GM20000 (cell line): ENCODE data around the gene DIP2C.

Experiments used
- DNase-seq: peaks from one replicate; pipeline ENCODE4 v3.0.0; 2012; ENCODE audit warnings: low spot score
- TF ChIP-seq, protein P1 (sequence below): IDR thresholded peaks from 2 replicates; pipeline ENCODE4 v1.5.1; 2012; ENCODE audit warnings: mild to moderate bottlenecking, control low read depth; ENCODE audit errors: extremely low read depth, missing control alignments

DIP2C gene

DNA sequence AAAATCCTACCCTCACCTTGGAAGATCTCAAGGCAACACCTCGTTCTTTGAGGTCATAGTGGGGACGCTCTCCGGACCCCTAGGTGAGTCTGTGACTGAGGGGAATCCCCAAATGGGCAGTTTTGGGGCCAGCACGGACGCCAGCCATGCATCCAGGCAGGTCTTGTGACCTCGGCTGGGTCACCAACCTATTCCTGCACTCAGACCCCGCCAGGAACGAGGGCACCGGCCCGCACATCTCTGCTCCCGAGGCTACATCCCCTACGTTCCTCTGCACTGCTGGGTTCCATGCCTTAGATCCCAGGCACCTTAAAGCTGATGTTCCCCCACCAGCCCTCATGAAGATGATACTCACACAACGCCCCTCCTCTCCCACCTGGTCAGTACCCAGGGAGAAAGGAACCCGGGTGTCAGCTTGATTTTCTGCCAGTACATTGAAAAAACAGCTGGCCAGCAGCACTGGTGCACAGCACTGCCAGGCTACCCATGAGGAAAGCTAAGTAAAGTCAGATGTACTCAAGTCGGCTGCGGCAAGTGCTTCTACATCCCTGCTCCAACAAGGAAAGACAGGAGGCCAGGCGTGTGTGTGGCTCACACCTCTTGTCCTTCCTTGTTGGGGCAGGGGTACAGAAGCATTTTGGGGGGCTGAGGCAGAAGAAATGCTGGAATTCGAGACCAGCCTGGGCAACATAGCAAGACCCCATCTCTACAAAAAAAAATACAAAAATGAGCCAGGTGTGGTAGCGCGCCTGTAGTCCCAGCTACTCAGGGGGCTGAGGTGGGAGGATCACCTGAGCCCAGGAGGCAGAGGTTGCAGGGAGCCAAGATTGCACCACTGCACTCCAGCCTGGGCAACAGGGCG, 48.1 kb downstream of the DIP2C start:
- TF ChIP-seq, protein P1, sequence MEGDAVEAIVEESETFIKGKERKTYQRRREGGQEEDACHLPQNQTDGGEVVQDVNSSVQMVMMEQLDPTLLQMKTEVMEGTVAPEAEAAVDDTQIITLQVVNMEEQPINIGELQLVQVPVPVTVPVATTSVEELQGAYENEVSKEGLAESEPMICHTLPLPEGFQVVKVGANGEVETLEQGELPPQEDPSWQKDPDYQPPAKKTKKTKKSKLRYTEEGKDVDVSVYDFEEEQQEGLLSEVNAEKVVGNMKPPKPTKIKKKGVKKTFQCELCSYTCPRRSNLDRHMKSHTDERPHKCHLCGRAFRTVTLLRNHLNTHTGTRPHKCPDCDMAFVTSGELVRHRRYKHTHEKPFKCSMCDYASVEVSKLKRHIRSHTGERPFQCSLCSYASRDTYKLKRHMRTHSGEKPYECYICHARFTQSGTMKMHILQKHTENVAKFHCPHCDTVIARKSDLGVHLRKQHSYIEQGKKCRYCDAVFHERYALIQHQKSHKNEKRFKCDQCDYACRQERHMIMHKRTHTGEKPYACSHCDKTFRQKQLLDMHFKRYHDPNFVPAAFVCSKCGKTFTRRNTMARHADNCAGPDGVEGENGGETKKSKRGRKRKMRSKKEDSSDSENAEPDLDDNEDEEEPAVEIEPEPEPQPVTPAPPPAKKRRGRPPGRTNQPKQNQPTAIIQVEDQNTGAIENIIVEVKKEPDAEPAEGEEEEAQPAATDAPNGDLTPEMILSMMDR, result no peak
- no peak for DNase-seq

- TF ChIP-seq, protein P1, result no peak
- DNase-seq, result no peak
These were observed 48.8 kb downstream of the DIP2C start for GRCh38 chr10:640673-641045.

GRCh38 chr10:639751-640672, 49.5 kb downstream of the DIP2C start:
- no peak for DNase-seq
- TF ChIP-seq, protein P1, result no peak

DNA sequence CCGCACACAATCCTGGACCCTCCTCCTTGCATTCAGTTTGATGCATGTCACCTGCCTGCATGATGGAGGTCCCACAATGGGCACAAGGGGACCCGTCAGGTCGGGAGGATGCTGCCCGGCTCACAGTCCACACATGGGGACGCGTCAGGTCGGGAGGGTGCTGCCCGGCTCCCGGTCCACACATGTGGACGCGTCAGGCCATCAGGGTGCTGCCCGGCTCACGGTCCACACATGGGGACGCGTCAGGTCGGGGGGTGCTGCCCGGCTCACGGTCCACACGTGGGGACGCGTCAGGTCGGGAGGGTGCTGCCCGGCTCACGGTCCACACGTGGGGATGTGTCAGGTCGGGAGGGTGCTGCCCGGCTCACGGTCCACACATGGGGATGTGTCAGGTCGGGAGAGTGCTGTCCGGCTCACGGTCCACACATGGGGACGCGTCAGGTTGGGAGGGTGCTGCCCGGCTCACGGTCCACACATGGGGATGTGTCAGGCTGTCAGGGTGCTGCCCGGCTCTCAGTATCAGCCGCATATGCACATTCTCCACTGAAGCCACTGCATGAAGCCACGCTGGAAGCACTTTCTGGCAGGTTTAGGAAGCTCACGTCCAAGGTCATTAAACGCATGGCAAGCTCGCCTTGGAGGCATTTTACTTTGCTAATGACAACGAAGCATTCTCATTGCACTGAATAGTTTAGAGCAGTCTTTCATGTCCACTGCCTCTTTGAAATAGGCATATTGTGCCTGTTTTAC, 50.3 kb downstream of the DIP2C start:
- TF ChIP-seq, protein P1, result no peak
- no peak for DNase-seq

GRCh38 chr10:637771-638195, 51.7 kb downstream of the DIP2C start:
- TF ChIP-seq, protein P1, result no peak
- no peak for DNase-seq

DNA sequence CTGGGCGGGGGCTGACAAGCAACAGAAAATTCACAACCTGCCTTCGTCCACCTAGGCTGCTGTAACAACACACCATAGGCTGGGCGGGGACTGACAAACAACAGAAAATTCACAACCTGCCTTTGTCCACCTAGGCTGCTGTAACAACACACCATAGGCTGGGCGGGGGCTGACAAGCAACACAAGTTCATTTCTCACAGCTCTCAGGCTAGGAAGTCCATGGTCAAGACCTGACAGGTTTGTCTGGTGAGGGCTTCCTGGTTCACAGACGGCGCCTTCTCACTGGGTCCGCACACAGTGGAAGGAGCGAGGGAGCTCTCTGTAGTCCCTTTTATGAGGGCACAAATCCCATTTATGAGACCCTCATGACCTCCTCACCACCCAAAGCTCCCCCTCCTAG, 52.2 kb downstream of the DIP2C start:
- no peak for DNase-seq
- TF ChIP-seq, protein P1, result no peak
